ENCODE data around the gene UTF1.

DNA sequence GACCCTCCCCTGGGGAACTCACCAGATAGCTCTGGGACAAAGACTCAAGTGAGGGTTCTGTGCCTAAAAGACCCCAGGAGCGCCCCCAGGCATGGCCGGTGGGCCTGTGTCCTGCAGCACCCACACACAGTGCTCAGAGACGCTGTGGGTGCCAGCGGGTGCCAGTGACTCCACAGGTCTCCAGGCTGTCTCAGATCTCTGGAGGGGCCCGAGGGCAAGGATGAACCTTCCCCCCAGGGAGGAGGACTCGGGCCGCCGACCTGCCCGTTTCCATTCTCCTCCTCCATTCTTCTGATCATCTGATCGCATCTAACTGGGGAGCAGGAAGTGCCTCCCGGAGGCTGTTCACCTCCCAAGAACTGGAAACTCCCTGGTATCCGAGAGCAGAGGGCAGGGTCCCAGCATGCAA is 45.7 kb downstream of the UTF1 start:
- TF ChIP-seq, protein P1, sequence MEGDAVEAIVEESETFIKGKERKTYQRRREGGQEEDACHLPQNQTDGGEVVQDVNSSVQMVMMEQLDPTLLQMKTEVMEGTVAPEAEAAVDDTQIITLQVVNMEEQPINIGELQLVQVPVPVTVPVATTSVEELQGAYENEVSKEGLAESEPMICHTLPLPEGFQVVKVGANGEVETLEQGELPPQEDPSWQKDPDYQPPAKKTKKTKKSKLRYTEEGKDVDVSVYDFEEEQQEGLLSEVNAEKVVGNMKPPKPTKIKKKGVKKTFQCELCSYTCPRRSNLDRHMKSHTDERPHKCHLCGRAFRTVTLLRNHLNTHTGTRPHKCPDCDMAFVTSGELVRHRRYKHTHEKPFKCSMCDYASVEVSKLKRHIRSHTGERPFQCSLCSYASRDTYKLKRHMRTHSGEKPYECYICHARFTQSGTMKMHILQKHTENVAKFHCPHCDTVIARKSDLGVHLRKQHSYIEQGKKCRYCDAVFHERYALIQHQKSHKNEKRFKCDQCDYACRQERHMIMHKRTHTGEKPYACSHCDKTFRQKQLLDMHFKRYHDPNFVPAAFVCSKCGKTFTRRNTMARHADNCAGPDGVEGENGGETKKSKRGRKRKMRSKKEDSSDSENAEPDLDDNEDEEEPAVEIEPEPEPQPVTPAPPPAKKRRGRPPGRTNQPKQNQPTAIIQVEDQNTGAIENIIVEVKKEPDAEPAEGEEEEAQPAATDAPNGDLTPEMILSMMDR (IDR thresholded peaks at IDR 0.05; ENCODE audit: low read depth, low read length, poor library complexity, severe bottlenecking): peak; percentile 60
- no peak for TF ChIP-seq EZH2phosphoT487 (IDR thresholded peaks at IDR 0.05; ENCODE audit: borderline replicate concordance, low read length)

All from DOHH2 (cell line).